Measurements from ENCODE around the gene YPEL1. TPM values are rescaled to one million over a fixed set of nuclear protein-coding genes. Genes with fewer than 3 reads are reported as not detected.
"Not testable (repeated sequence)": the region's sequence is repeated elsewhere in the genome, so short reads cannot be mapped to it uniquely, and the experiment has no call there.

YPEL1 gene
- total and polyA plus RNA-seq, 4 experiments from 2014 or later, result 4.9 to 9.8 (median 6.6) TPM

DNA sequence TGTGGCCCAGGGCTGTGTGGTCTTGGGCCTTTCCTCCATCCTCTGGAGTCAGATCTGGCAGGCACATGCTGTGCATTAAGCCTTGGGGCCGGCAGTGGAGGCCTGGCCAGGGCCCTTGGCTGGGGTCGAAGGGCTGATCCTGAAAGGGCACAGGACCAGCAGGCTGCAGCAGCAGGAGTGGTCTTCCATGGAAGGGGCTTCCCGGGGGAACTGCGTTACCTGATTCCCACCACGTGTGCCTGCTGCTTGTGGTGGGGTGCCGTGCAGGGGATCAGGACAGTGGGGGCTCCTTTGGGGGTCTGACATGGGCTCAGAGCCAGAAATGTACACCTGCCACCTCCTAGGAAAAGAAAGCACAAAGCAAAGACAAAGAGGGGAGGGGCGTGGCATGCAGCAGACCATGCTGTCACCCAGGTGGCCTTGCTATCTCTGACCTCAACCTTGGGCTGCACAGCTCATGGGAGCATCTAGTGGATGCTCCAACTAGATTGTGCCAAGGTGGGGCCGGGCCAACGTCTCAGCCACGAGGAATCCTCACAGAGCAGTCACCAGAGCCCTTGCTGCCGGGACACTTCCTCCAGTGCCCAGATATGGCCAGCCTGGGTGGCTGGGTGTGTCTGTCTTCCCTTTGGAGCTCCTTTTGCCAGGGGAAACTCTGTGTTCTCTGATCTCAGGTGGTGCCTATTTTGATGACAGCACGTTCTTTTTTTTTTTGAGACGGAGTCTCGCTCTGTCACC, 17.9 kb upstream of the YPEL1 start:
- H3K36me3 ChIP-seq (ENCODE audit: insufficient read depth, low read length), result peaks cover 5% of the 10 kb centered on the region
- peaks cover 0 to 3% (median 0%) of the 10 kb centered on the region in 4 donors for H3K4me1 Mint-ChIP-seq
- H3K27me3 ChIP-seq (ENCODE audit: insufficient read depth, low read length), result no peaks in the 10 kb centered on the region
- H3K4me3 ChIP-seq (ENCODE audit: low read length in 2 of 2), result no peak overlapping the region
- H3K27me3 Mint-ChIP-seq, result no peaks in the 10 kb centered on the region
- no peak for DNase-seq
- intact Hi-C loops (cut with micrococcal nuclease), result no loop called here
- H3K9me3 ChIP-seq (ENCODE audit: control insufficient read depth in 1 of 2, low read length in 2 of 2), result no peaks in the 10 kb centered on the region
- peaks cover 13% of the 10 kb centered on the region for H3K4me1 ChIP-seq (ENCODE audit: insufficient read depth, low read length)
- CTCF ChIA-PET (ENCODE audit: partially characterized antibody), result no interaction called here
- peaks cover 0 to 3% (median 0%) of the 10 kb centered on the region in 8 donors for H3K9me3 Mint-ChIP-seq
- H3K27ac ChIP-seq (ENCODE audit: low read depth, low read length), result no peak overlapping the region
- POLR2A ChIA-PET (ENCODE audit: partially characterized antibody), result interaction anchor here (0.6 to 1.0 kb wide), 2 partner anchors 18 to 113 kb away, joined by 3 read pairs; no protein-coding TSS in a partner anchor
- H3K4me3 Mint-ChIP-seq, result no peak overlapping the region
- H3K27ac Mint-ChIP-seq, result peak overlapping the region in 2 of 7 donors; percentile 24 to 80
- peaks cover 17 to 21% of the 10 kb centered on the region in 2 donors for H3K36me3 Mint-ChIP-seq

- Histone ChIP-seq H3K9me3 (ENCODE audit: control insufficient read depth in 1 of 2, low read length in 2 of 2) (no peaks in the 10 kb centered on the region), H3K4me1 (ENCODE audit: insufficient read depth, low read length) (peaks cover 13% of the 10 kb centered on the region), H3K27ac (ENCODE audit: low read depth, low read length) (no peak overlapping the region), H3K4me3 (ENCODE audit: low read length in 2 of 2) (no peak overlapping the region), H3K27me3 (ENCODE audit: insufficient read depth, low read length) (no peaks in the 10 kb centered on the region), H3K36me3 (ENCODE audit: insufficient read depth, low read length) (no peaks in the 10 kb centered on the region)
- Mint-ChIP-seq H3K27me3 (no peaks in the 10 kb centered on the region), H3K4me1 (peaks cover 0 to 2% (median 0%) of the 10 kb centered on the region in 4 donors), H3K36me3 (peaks cover 10 to 12% of the 10 kb centered on the region in 2 donors), H3K4me3 (no peak overlapping the region), H3K9me3 (peaks cover 0 to 3% (median 0%) of the 10 kb centered on the region in 8 donors), H3K27ac (peak overlapping the region in 1 of 7 donors; percentile 46)
- intact Hi-C loops (cut with micrococcal nuclease), result no loop called here
- CTCF ChIA-PET (ENCODE audit: partially characterized antibody), result no interaction called here
- no peak for DNase-seq
- POLR2A ChIA-PET (ENCODE audit: partially characterized antibody), result no interaction called here
Measured at GRCh38 chr22:21752276-21752675, 16.7 kb upstream of the YPEL1 start.

GRCh38 chr22:21745948-21746347, 10.4 kb upstream of the YPEL1 start:
- no peaks in the 10 kb centered on the region for H3K4me1 Mint-ChIP-seq
- DNase-seq, result no peak
- no peaks in the 10 kb centered on the region for H3K27me3 ChIP-seq (ENCODE audit: insufficient read depth, low read length)
- H3K27ac Mint-ChIP-seq, result no peak overlapping the region
- H3K4me3 Mint-ChIP-seq, result no peak overlapping the region
- H3K27me3 Mint-ChIP-seq, result no peaks in the 10 kb centered on the region
- H3K9me3 ChIP-seq (ENCODE audit: control insufficient read depth in 1 of 2, low read length in 2 of 2), result no peaks in the 10 kb centered on the region
- no peak overlapping the region for H3K4me3 ChIP-seq (ENCODE audit: low read length in 2 of 2)
- intact Hi-C loops (cut with micrococcal nuclease), result no loop called here
- no peak overlapping the region for H3K27ac ChIP-seq (ENCODE audit: low read depth, low read length)
- H3K4me1 ChIP-seq (ENCODE audit: insufficient read depth, low read length), result no peaks in the 10 kb centered on the region
- H3K9me3 Mint-ChIP-seq, result no peaks in the 10 kb centered on the region
- POLR2A ChIA-PET (ENCODE audit: partially characterized antibody), result no interaction called here
- peaks cover 0 to 4% of the 10 kb centered on the region in 2 donors for H3K36me3 Mint-ChIP-seq
- no peaks in the 10 kb centered on the region for H3K36me3 ChIP-seq (ENCODE audit: insufficient read depth, low read length)
- CTCF ChIA-PET (ENCODE audit: partially characterized antibody), result no interaction called here

GRCh38 chr22:21744917-21745316, 9.3 kb upstream of the YPEL1 start:
- H3K4me1 Mint-ChIP-seq; H3K27ac Mint-ChIP-seq; H3K27me3 Mint-ChIP-seq; H3K4me3 ChIP-seq (ENCODE audit: low read length in 2 of 2); H3K27me3 ChIP-seq (ENCODE audit: insufficient read depth, low read length); H3K36me3 ChIP-seq (ENCODE audit: insufficient read depth, low read length); CTCF ChIA-PET (ENCODE audit: partially characterized antibody); H3K9me3 ChIP-seq (ENCODE audit: control insufficient read depth in 1 of 2, low read length in 2 of 2); DNase-seq; H3K4me3 Mint-ChIP-seq; intact Hi-C loops (cut with micrococcal nuclease); H3K36me3 Mint-ChIP-seq; H3K4me1 ChIP-seq (ENCODE audit: insufficient read depth, low read length); H3K9me3 Mint-ChIP-seq; H3K27ac ChIP-seq (ENCODE audit: low read depth, low read length): not testable (repeated sequence)
- POLR2A ChIA-PET (ENCODE audit: partially characterized antibody), result interaction anchor here (0.7 to 0.9 kb wide), 2 partner anchors 9 to 96 kb away, joined by 3 to 4 read pairs; no protein-coding TSS in a partner anchor

DNA sequence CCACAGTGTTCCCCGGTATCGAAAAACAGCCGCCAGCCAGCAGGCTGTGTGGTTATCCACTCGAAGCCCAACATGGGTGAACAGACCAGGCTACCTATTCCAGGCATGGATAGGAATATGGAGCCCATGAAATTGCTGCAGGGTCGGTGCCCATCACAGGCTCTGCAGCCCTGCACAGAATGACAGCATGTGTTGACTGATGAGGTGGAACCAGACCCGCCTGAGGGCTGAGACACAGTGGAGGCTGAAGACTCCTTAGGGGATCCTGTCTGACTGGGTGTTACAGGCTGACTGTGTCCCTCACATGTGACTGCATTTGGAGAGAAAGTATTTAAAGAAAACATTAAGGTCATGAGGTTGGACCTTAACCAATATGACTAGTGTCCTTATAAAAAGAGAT, 6.2 kb upstream of the YPEL1 start:
- intact Hi-C loops (cut with micrococcal nuclease), result no loop called here
- Mint-ChIP-seq H3K4me3 (no peak overlapping the region), H3K9me3 (no peaks in the 10 kb centered on the region), H3K27me3 (no peaks in the 10 kb centered on the region), H3K27ac (peak overlapping the region in 3 of 7 donors; percentile 1 to 81 (median 11)), H3K4me1 (peaks cover 1 to 4% (median 4%) of the 10 kb centered on the region in 4 donors), H3K36me3 (peaks cover 0 to 4% of the 10 kb centered on the region in 2 donors)
- no peak for DNase-seq
- Histone ChIP-seq H3K27ac (ENCODE audit: low read depth, low read length) (no peak overlapping the region), H3K9me3 (ENCODE audit: control insufficient read depth in 1 of 2, low read length in 2 of 2) (no peaks in the 10 kb centered on the region), H3K27me3 (ENCODE audit: insufficient read depth, low read length) (no peaks in the 10 kb centered on the region), H3K36me3 (ENCODE audit: insufficient read depth, low read length) (no peaks in the 10 kb centered on the region), H3K4me3 (ENCODE audit: low read length in 2 of 2) (no peak overlapping the region), H3K4me1 (ENCODE audit: insufficient read depth, low read length) (no peaks in the 10 kb centered on the region)
- ChIA-PET CTCF (ENCODE audit: partially characterized antibody) (no interaction called here), POLR2A (ENCODE audit: partially characterized antibody) (no interaction called here)

DNA sequence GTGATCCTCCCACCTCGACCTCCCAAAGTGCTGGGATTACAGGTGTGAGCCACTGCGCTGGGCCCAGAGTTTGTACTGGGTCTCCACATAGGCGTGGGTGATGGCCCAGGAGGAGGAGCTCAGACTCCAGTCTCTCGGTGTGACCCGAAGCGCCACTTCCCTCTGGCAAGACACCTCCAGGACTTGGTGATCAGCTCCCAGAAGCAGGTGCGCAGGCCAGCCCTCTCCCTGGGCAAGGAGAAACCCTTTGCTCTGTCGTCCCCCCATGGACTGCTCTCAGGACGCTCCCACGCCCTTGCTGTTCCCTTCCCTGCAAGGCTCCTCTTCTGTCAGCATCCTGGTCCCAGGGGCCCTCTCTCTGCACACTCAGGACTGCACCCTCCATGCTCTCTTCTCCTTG, 5.5 kb upstream of the YPEL1 start:
- peak overlapping the region in 1 of 7 donors; percentile 51 for H3K27ac Mint-ChIP-seq
- DNase-seq, result no peak

GRCh38 chr22:21739828-21740377, 4.3 kb upstream of the YPEL1 start:
- no peak for DNase-seq
- Histone ChIP-seq H3K9me3 (ENCODE audit: control insufficient read depth in 1 of 2, low read length in 2 of 2) (no peaks in the 10 kb centered on the region), H3K27ac (ENCODE audit: low read depth, low read length) (no peak overlapping the region), H3K27me3 (ENCODE audit: insufficient read depth, low read length) (no peaks in the 10 kb centered on the region), H3K36me3 (ENCODE audit: insufficient read depth, low read length) (no peaks in the 10 kb centered on the region), H3K4me1 (ENCODE audit: insufficient read depth, low read length) (peaks cover 3% of the 10 kb centered on the region), H3K4me3 (ENCODE audit: low read length in 2 of 2) (no peak overlapping the region)
- intact Hi-C loops (cut with micrococcal nuclease), result no loop called here
- peaks cover 4 to 8% (median 7%) of the 10 kb centered on the region in 4 donors for H3K4me1 Mint-ChIP-seq
- H3K27me3 Mint-ChIP-seq, result no peaks in the 10 kb centered on the region
- H3K4me3 Mint-ChIP-seq, result no peak overlapping the region
- peak overlapping the region in 4 of 7 donors; percentile 31 to 86 (median 72) for H3K27ac Mint-ChIP-seq
- peaks cover 3 to 4% of the 10 kb centered on the region in 2 donors for H3K36me3 Mint-ChIP-seq
- H3K9me3 Mint-ChIP-seq, result no peaks in the 10 kb centered on the region
- POLR2A ChIA-PET (ENCODE audit: partially characterized antibody), result no interaction called here
- CTCF ChIA-PET (ENCODE audit: partially characterized antibody), result no interaction called here

More for the DNA sequence above, 5.5 kb upstream of the YPEL1 start:
- intact Hi-C loops (cut with micrococcal nuclease), result no loop called here
- Mint-ChIP-seq H3K36me3 (peaks cover 0 to 4% of the 10 kb centered on the region in 2 donors), H3K4me1 (peaks cover 3 to 4% (median 4%) of the 10 kb centered on the region in 4 donors), H3K9me3 (no peaks in the 10 kb centered on the region), H3K4me3 (no peak overlapping the region), H3K27me3 (no peaks in the 10 kb centered on the region)
- ChIA-PET POLR2A (ENCODE audit: partially characterized antibody) (no interaction called here), CTCF (ENCODE audit: partially characterized antibody) (no interaction called here)
- Histone ChIP-seq H3K4me3 (ENCODE audit: low read length in 2 of 2) (no peak overlapping the region), H3K27me3 (ENCODE audit: insufficient read depth, low read length) (no peaks in the 10 kb centered on the region), H3K9me3 (ENCODE audit: control insufficient read depth in 1 of 2, low read length in 2 of 2) (no peaks in the 10 kb centered on the region), H3K27ac (ENCODE audit: low read depth, low read length) (no peak overlapping the region), H3K36me3 (ENCODE audit: insufficient read depth, low read length) (no peaks in the 10 kb centered on the region), H3K4me1 (ENCODE audit: insufficient read depth, low read length) (no peaks in the 10 kb centered on the region)
